IMR-90 (cell line): ENCODE data around the gene MARCO.

Experiments used
- CEBPB ChIP-seq: IDR thresholded peaks from 2 replicates; pipeline ENCODE4 v1.6.1; 2012; ENCODE audit warnings: low read depth, low read length, improper control_type of control experiment
- MAZ ChIP-seq: IDR thresholded peaks from 2 replicates; pipeline ENCODE4 v1.6.1; 2012; ENCODE audit warnings: low read depth, mild to moderate bottlenecking, low read length, improper control_type of control experiment, moderate library complexity, borderline replicate concordance
- POLR2A ChIP-seq: IDR thresholded peaks from 2 replicates; pipeline ENCODE4 v1.6.1; 2012; ENCODE audit warnings: mild to moderate bottlenecking, low read depth, low read length
- RAD21 ChIP-seq: IDR thresholded peaks from 2 replicates; pipeline ENCODE4 v1.6.1; 2012; ENCODE audit warnings: low read length, improper control_type of control experiment
- TF ChIP-seq, protein P1 (sequence below): conservative IDR thresholded peaks from 2 replicates; pipeline ENCODE4 v1.5.1; 2012; ENCODE audit warnings: mild to moderate bottlenecking, low read depth, low read length, improper control_type of control experiment
- TF ChIP-seq, protein P2 (sequence below): fragments of 150-350 bp; IDR thresholded peaks from 2 replicates; pipeline ENCODE4 v1.6.1; 2017; ENCODE audit warnings: mild to moderate bottlenecking, antibody characterized with exemption, low read length, low read depth

DNA sequence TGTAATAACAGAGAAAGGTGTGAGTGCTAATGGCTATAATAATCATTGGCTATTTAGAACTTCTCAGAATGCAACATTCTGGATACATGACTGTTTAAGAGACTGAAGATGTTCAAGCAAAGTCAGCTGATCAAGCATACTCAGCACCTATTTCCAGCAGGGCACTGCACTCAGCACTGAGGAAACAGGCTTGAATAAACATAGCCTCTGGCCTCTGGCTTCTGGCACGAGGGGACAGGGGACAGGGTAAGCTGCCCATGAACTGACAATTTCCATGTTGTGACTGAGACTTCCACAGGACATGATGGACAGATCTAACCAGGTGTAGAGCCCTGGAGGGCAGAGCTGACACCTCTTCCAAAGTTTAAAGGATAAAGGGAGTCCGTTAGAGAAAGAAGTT is 1.3 kb downstream of the MARCO start:
- TF ChIP-seq, protein P1, sequence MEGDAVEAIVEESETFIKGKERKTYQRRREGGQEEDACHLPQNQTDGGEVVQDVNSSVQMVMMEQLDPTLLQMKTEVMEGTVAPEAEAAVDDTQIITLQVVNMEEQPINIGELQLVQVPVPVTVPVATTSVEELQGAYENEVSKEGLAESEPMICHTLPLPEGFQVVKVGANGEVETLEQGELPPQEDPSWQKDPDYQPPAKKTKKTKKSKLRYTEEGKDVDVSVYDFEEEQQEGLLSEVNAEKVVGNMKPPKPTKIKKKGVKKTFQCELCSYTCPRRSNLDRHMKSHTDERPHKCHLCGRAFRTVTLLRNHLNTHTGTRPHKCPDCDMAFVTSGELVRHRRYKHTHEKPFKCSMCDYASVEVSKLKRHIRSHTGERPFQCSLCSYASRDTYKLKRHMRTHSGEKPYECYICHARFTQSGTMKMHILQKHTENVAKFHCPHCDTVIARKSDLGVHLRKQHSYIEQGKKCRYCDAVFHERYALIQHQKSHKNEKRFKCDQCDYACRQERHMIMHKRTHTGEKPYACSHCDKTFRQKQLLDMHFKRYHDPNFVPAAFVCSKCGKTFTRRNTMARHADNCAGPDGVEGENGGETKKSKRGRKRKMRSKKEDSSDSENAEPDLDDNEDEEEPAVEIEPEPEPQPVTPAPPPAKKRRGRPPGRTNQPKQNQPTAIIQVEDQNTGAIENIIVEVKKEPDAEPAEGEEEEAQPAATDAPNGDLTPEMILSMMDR: no peak
- TF ChIP-seq POLR2A (no peak), CEBPB (no peak), RAD21 (no peak), MAZ (no peak)
- TF ChIP-seq, protein P2, sequence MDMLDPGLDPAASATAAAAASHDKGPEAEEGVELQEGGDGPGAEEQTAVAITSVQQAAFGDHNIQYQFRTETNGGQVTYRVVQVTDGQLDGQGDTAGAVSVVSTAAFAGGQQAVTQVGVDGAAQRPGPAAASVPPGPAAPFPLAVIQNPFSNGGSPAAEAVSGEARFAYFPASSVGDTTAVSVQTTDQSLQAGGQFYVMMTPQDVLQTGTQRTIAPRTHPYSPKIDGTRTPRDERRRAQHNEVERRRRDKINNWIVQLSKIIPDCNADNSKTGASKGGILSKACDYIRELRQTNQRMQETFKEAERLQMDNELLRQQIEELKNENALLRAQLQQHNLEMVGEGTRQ: no peak
